Measurements from ENCODE around the gene SLC39A13. TPM values are rescaled to one million over a fixed set of nuclear protein-coding genes. Genes with fewer than 3 reads are reported as not detected.
A peak's percentile ranks its signal among the peaks of the same experiment; 100 is the strongest.
"Not testable (repeated sequence)": the region's sequence is repeated elsewhere in the genome, so short reads cannot be mapped to it uniquely, and the experiment has no call there.

SLC39A13 gene
- total and polyA plus RNA-seq, 2 of the 4 experiments (the other 2 are of a cell fraction): 32.4 to 144 TPM

GRCh38 chr11:47454258-47454671, 45.9 kb downstream of the SLC39A13 start:
- H3K27ac ChIP-seq (ENCODE audit: insufficient read depth, low read length); H2BK20ac ChIP-seq (ENCODE audit: low read depth, low read length); H3K4me3 ChIP-seq (ENCODE audit: insufficient read depth, low read depth, low read length); H3K9me3 ChIP-seq (ENCODE audit: control insufficient read depth, insufficient read depth, low read length); H2AK9ac ChIP-seq (replicated peaks; ENCODE audit: low read depth, low read length, poor library complexity); H3K36me3 ChIP-seq (ENCODE audit: control insufficient read depth, insufficient read depth, low read length); H3K56ac ChIP-seq (ENCODE audit: extremely low read depth, insufficient read depth, low read length); H4K91ac ChIP-seq (ENCODE audit: insufficient read depth, low read depth, low read length); H4K20me1 ChIP-seq (ENCODE audit: insufficient read depth, low read length); in situ Hi-C loops (cut with MboI; ENCODE audit: low sequenced_read_pairs); H3K4me2 ChIP-seq (ENCODE audit: low read depth, low read length); H3K4ac ChIP-seq (ENCODE audit: low read depth, low read length); H3K27me3 ChIP-seq (ENCODE audit: control insufficient read depth, insufficient read depth, low read length); H3K79me1 ChIP-seq (ENCODE audit: low read depth in 1 of 2, low read length in 2 of 2); H3K4me1 ChIP-seq (ENCODE audit: control insufficient read depth, insufficient read depth, low read length); H3K18ac ChIP-seq (ENCODE audit: low read depth, low read length); H2AFZ ChIP-seq (replicated peaks; ENCODE audit: low read length, poor library complexity); POLR2A ChIA-PET (ENCODE audit: unreplicated experiment); H3K9me1 ChIP-seq (ENCODE audit: insufficient read depth, low read length); H3K14ac ChIP-seq (replicated peaks; ENCODE audit: low read depth, low read length); H2BK5ac ChIP-seq (ENCODE audit: low read depth, low read length, poor library complexity, severe bottlenecking); H2BK120ac ChIP-seq (ENCODE audit: low read depth, low read length); H3K23ac ChIP-seq (ENCODE audit: low read depth, low read length); H4K8ac ChIP-seq (ENCODE audit: low read depth in 2 of 2, low read length in 2 of 2); dilution Hi-C loops (cut with HindIII; ENCODE audit: low sequenced_read_pairs, unreplicated experiment); H4K5ac ChIP-seq (ENCODE audit: low read depth, low read length); H2BK15ac ChIP-seq (ENCODE audit: low read depth, low read length); H3K9ac ChIP-seq (ENCODE audit: low read depth, low read length); BruUV-seq (replicated peaks): not testable (repeated sequence)
- peak; percentile 71; the same call in 1 of the 2 replicates for TF ChIP-seq CEBPB (IDR thresholded peaks at IDR 0.05; ENCODE audit: low read depth, low read length)
- peak; percentile 85 for TF ChIP-seq RAD21 (IDR thresholded peaks at IDR 0.05; ENCODE audit: low read length)
- peak; percentile 81 for TF ChIP-seq CTCF (conservative IDR thresholded peaks at IDR 0.05; ENCODE audit: low read depth, low read length)
- peak; percentile 68 for TF ChIP-seq SMC3 (IDR thresholded peaks at IDR 0.05; ENCODE audit: low read depth, low read length)
- H2AK5ac ChIP-seq (ENCODE audit: low read depth, low read length): peak overlapping the region; percentile 43; the same call in 1 of the 2 replicates
- CTCF ChIA-PET: interaction anchor here (0.6 to 1.9 kb wide), 6 partner anchors 66 to 336 kb away, joined by 3 to 6 read pairs (median 4); no protein-coding TSS in a partner anchor
- WGBS, 2 experiments (ENCODE audit: extremely low coverage in 2 of 2, insufficient read length in 1 of 2): 100% methylated on average over 1 of the region's 8 CpGs; no CpG with 5 or more reads in 1 of the 2 experiments
- peak; percentile 85 for DNase-seq
- peak; percentile 93 for ATAC-seq (ENCODE audit: low read depth)
- intact Hi-C loops (cut with micrococcal nuclease): loop anchor here (1.0 kb wide), 2 partner anchors 46 to 80 kb away; partner anchors contain the start of gene SLC39A13

Data from IMR-90 (cell line).